ENCODE results near the gene SNTB2.

- TF ChIP-seq CTCF (IDR thresholded peaks at IDR 0.05; ENCODE audit: low read depth, low read length, missing input control) (no peak), RXRA (IDR thresholded peaks at IDR 0.05) (no peak), REST (IDR thresholded peaks at IDR 0.05) (no peak), YY1 (IDR thresholded peaks at IDR 0.05) (no peak), ATF3 (IDR thresholded peaks at IDR 0.05) (no peak), SP1 (IDR thresholded peaks at IDR 0.05) (no peak), JUND (IDR thresholded peaks at IDR 0.05) (no peak)
Measured at GRCh38 chr16:69199382-69199781, 12.4 kb downstream of the SNTB2 start.

Measured in liver (tissue), 3 donors.